ENCODE data around the gene ZNRF2. TPM values are rescaled to one million over a fixed set of nuclear protein-coding genes. Genes with fewer than 3 reads are reported as not detected.

ZNRF2 gene
- total RNA-seq, 1 experiment from 2014 or later = 25.8 TPM

DNA sequence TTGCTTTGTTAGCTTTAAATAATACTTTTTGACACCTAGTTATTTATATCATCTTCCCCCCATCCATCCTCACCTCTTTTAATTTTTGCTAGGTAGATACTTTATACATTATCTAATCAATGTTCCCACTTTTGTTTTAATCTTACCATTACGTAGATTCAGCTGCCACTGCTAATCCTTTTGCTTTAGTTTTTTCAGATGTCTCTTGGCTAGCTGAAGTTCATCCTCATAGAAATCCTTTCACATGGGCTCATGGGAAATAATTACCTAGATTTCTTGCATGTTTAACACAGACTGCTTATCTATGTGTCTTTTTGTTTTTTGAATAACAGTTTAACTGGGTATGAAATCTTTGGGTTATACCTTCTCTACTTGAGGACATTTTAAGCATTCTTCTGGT lies 60.1 kb downstream of the ZNRF2 start:
- DNase-seq = no peak
- Mint-ChIP-seq H3K4me1 (ENCODE audit: low read depth, unreplicated experiment) (peaks cover 20% of the 10 kb centered on the region), H3K27me3 (ENCODE audit: unreplicated experiment) (no peaks in the 10 kb centered on the region), H3K27ac (ENCODE audit: unreplicated experiment) (no peak overlapping the region), H3K36me3 (ENCODE audit: insufficient read depth, unreplicated experiment) (no peaks in the 10 kb centered on the region), H3K4me3 (ENCODE audit: low read depth, unreplicated experiment) (no peak overlapping the region), H3K9me3 (ENCODE audit: low read depth, unreplicated experiment) (peaks cover 6% of the 10 kb centered on the region)
- intact Hi-C loops (cut with micrococcal nuclease; ENCODE audit: unreplicated experiment) = no loop called here
- no TSS peak for BruUV-seq (replicated peaks)
- TF ChIP-seq, protein P1, sequence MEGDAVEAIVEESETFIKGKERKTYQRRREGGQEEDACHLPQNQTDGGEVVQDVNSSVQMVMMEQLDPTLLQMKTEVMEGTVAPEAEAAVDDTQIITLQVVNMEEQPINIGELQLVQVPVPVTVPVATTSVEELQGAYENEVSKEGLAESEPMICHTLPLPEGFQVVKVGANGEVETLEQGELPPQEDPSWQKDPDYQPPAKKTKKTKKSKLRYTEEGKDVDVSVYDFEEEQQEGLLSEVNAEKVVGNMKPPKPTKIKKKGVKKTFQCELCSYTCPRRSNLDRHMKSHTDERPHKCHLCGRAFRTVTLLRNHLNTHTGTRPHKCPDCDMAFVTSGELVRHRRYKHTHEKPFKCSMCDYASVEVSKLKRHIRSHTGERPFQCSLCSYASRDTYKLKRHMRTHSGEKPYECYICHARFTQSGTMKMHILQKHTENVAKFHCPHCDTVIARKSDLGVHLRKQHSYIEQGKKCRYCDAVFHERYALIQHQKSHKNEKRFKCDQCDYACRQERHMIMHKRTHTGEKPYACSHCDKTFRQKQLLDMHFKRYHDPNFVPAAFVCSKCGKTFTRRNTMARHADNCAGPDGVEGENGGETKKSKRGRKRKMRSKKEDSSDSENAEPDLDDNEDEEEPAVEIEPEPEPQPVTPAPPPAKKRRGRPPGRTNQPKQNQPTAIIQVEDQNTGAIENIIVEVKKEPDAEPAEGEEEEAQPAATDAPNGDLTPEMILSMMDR (IDR thresholded peaks at IDR 0.05; ENCODE audit: unreplicated experiment) = no peak
- CTCF ChIA-PET = interaction anchor here (0.6 kb wide), 1 partner anchor 14 kb away, joined by 3 read pairs; no protein-coding TSS in a partner anchor

DNA sequence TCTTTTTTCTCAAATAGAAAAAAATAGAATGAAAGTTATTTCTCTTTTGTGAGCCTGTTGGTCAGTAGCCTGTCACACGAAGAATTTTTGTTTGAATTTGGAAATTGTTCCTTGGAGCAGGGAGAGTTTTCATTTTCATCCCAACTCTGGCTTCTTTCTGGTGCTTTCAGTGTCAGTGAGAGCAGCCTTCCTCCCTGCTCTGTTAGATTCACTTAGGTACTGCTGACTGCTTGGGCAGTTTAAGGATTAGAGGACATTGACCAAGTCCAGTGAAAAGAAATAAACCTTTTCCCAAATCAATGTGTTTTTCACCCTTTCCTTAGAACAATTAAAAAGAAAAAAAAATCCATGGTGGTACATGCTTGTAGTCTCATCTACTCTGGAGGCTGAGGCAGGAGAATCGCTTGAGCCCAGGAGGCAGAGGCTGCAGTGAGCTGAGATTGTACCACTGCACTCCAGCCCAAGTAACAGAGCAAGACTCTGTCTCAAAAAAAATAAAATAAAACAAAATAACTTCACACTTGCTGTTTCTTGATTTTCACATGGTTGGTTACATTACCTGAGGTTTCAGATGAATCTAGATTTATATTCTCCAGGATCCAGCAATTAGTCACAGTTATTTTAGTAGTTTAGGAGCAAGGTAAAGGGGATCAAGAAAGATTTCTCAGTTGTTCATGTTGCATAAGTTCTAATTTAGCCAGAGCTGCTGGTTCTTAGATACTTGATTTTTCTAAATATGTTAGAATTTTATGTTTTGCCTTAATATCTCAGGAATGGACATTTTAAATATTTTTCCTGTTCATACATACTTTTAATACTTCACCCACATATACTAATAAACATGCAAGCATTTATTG lies 63.1 kb downstream of the ZNRF2 start:
- BruUV-seq (replicated peaks) = no TSS peak
- no peak overlapping the region for H3K4me3 Mint-ChIP-seq (ENCODE audit: low read depth, unreplicated experiment)
- intact Hi-C loops (cut with micrococcal nuclease; ENCODE audit: unreplicated experiment) = loop anchor here (2.0 to 5.0 kb wide), 2 partner anchors 17 to 55 kb away; no protein-coding TSS in a partner anchor
- CTCF ChIA-PET = interaction anchor here (0.7 to 1.1 kb wide), 2 partner anchors 20 to 63 kb away, joined by 3 to 5 read pairs; partner anchors contain the start of gene ZNRF2
- H3K4me1 Mint-ChIP-seq (ENCODE audit: low read depth, unreplicated experiment) = peaks cover 20% of the 10 kb centered on the region
- H3K36me3 Mint-ChIP-seq (ENCODE audit: insufficient read depth, unreplicated experiment) = no peaks in the 10 kb centered on the region
- H3K27ac Mint-ChIP-seq (ENCODE audit: unreplicated experiment) = peak overlapping the region; percentile 44
- no peaks in the 10 kb centered on the region for H3K27me3 Mint-ChIP-seq (ENCODE audit: unreplicated experiment)
- H3K9me3 Mint-ChIP-seq (ENCODE audit: low read depth, unreplicated experiment) = no peaks in the 10 kb centered on the region
- TF ChIP-seq, protein P1 (IDR thresholded peaks at IDR 0.05; ENCODE audit: unreplicated experiment) = no peak
- no peak for DNase-seq

GRCh38 chr7:30348083-30348560 lies 63.7 kb downstream of the ZNRF2 start:
- H3K4me3 Mint-ChIP-seq (ENCODE audit: low read depth, unreplicated experiment) = no peak overlapping the region
- intact Hi-C loops (cut with micrococcal nuclease; ENCODE audit: unreplicated experiment) = loop anchor here (2.0 to 5.0 kb wide), 2 partner anchors 17 to 56 kb away; no protein-coding TSS in a partner anchor
- H3K27ac Mint-ChIP-seq (ENCODE audit: unreplicated experiment) = peak overlapping the region; percentile 44
- no TSS peak for BruUV-seq (replicated peaks)
- TF ChIP-seq, protein P1 (IDR thresholded peaks at IDR 0.05; ENCODE audit: unreplicated experiment) = no peak
- DNase-seq = peak; percentile 50
- H3K36me3 Mint-ChIP-seq (ENCODE audit: insufficient read depth, unreplicated experiment) = no peaks in the 10 kb centered on the region
- H3K9me3 Mint-ChIP-seq (ENCODE audit: low read depth, unreplicated experiment) = no peaks in the 10 kb centered on the region
- CTCF ChIA-PET = interaction anchor here (0.6 to 1.1 kb wide), 6 partner anchors 21 to 259 kb away, joined by 3 to 5 read pairs (median 4); no protein-coding TSS in a partner anchor
- no peaks in the 10 kb centered on the region for H3K27me3 Mint-ChIP-seq (ENCODE audit: unreplicated experiment)
- H3K4me1 Mint-ChIP-seq (ENCODE audit: low read depth, unreplicated experiment) = peaks cover 20% of the 10 kb centered on the region

- Mint-ChIP-seq H3K9me3 (ENCODE audit: low read depth, unreplicated experiment) (no peaks in the 10 kb centered on the region), H3K36me3 (ENCODE audit: insufficient read depth, unreplicated experiment) (no peaks in the 10 kb centered on the region), H3K4me3 (ENCODE audit: low read depth, unreplicated experiment) (no peak overlapping the region), H3K27ac (ENCODE audit: unreplicated experiment) (no peak overlapping the region), H3K4me1 (ENCODE audit: low read depth, unreplicated experiment) (peaks cover 19% of the 10 kb centered on the region), H3K27me3 (ENCODE audit: unreplicated experiment) (no peaks in the 10 kb centered on the region)
- BruUV-seq (replicated peaks) = no TSS peak
- no peak for DNase-seq
- intact Hi-C loops (cut with micrococcal nuclease; ENCODE audit: unreplicated experiment) = loop anchor here (2.0 to 5.0 kb wide), 2 partner anchors 18 to 57 kb away; no protein-coding TSS in a partner anchor
- TF ChIP-seq, protein P1 (IDR thresholded peaks at IDR 0.05; ENCODE audit: unreplicated experiment) = no peak
- CTCF ChIA-PET = interaction anchor here (0.5 to 1.3 kb wide), 5 partner anchors 19 to 421 kb away, joined by 3 to 4 read pairs (median 4); partner anchors contain the start of gene ZNRF2
Observed at GRCh38 chr7:30349170-30349569, 64.8 kb downstream of the ZNRF2 start.

Measured in Calu3 (cell line).